ENCODE data around the gene TLE7.

Gene TLE7

GRCh38 chr16:71442051-71442440 is at the start of gene TLE7:
Gene TLE7 (minus strand): TSS chr16:71442054. CDS start chr16:71433324, 8,730 bp downstream.
- Histone ChIP-seq H3F3A (ENCODE audit: insufficient read depth, low read length) (no peaks in the 10 kb centered on the region), H3K27me3 (replicated peaks; ENCODE audit: insufficient read depth, low read length) (peaks cover 22% of the 10 kb centered on the region), H3K4me1 (ENCODE audit: low read length) (no peaks in the 10 kb centered on the region), H3K4me2 (ENCODE audit: low read depth, low read length) (no peak within 1 kb of the TSS), H3K36me3 (replicated peaks; ENCODE audit: insufficient read depth, low read length) (no peaks in the 10 kb centered on the region), H3K9ac (ENCODE audit: low read length) (no peak within 1 kb of the TSS), H3K9me2 (replicated peaks; ENCODE audit: insufficient read depth, low read length) (no peaks in the 10 kb centered on the region), H3K79me2 (ENCODE audit: low read length) (no peaks in the 10 kb centered on the region), H3K4me3 (ENCODE audit: low read length) (no peak within 1 kb of the TSS), H2AFZ (ENCODE audit: low read length) (no peak within 1 kb of the TSS), H3K27ac (ENCODE audit: low read length) (no peak within 1 kb of the TSS), H3K9me3 (replicated peaks; ENCODE audit: insufficient read depth, low read length) (no peaks in the 10 kb centered on the region), H4K20me1 (ENCODE audit: insufficient read depth, low read length) (no peaks in the 10 kb centered on the region)
- DNase-seq, result no peak
- TF ChIP-seq CTCF (IDR thresholded peaks at IDR 0.05; ENCODE audit: low read length) (no peak), EZH2 (optimal IDR thresholded peaks at IDR 0.05; ENCODE audit: low read depth, low read length) (no peak), EZH2phosphoT487 (IDR thresholded peaks at IDR 0.05; ENCODE audit: low read length) (no peak)

GRCh38 chr16:71491054-71491453 is 49.2 kb upstream of the TLE7 start:
- no peak for DNase-seq
- Histone ChIP-seq H2AFZ (ENCODE audit: low read length) (no peak overlapping the region), H3K36me3 (replicated peaks; ENCODE audit: insufficient read depth, low read length) (no peaks in the 10 kb centered on the region), H3K4me1 (ENCODE audit: low read length) (no peaks in the 10 kb centered on the region), H3K27ac (ENCODE audit: low read length) (no peak overlapping the region), H3K4me3 (ENCODE audit: low read length) (no peak overlapping the region), H3K9ac (ENCODE audit: low read length) (no peak overlapping the region), H3F3A (ENCODE audit: insufficient read depth, low read length) (no peaks in the 10 kb centered on the region), H3K4me2 (ENCODE audit: low read depth, low read length) (no peak overlapping the region), H3K9me3 (replicated peaks; ENCODE audit: insufficient read depth, low read length) (no peaks in the 10 kb centered on the region), H3K9me2 (replicated peaks; ENCODE audit: insufficient read depth, low read length) (no peaks in the 10 kb centered on the region), H3K27me3 (replicated peaks; ENCODE audit: insufficient read depth, low read length) (0 out of 2 replicates have a peak, but pooled peaks cover 3% of the 10 kb centered on the region), H4K20me1 (ENCODE audit: insufficient read depth, low read length) (no peaks in the 10 kb centered on the region), H3K79me2 (ENCODE audit: low read length) (no peaks in the 10 kb centered on the region)
- TF ChIP-seq CTCF (IDR thresholded peaks at IDR 0.05; ENCODE audit: low read length), result no peak
- TF ChIP-seq EZH2phosphoT487 (IDR thresholded peaks at IDR 0.05; ENCODE audit: low read length), result no peak
- TF ChIP-seq EZH2 (optimal IDR thresholded peaks at IDR 0.05; ENCODE audit: low read depth, low read length), result no peak

GRCh38 chr16:71490361-71490760 is 48.5 kb upstream of the TLE7 start:
- no peaks in the 10 kb centered on the region for H3K36me3 ChIP-seq (replicated peaks; ENCODE audit: insufficient read depth, low read length)
- no peak overlapping the region for H3K9ac ChIP-seq (ENCODE audit: low read length)
- H3K4me2 ChIP-seq (ENCODE audit: low read depth, low read length), result no peak overlapping the region
- no peak for DNase-seq
- no peaks in the 10 kb centered on the region for H3K79me2 ChIP-seq (ENCODE audit: low read length)
- no peaks in the 10 kb centered on the region for H3K4me1 ChIP-seq (ENCODE audit: low read length)
- no peak overlapping the region for H2AFZ ChIP-seq (ENCODE audit: low read length)
- no peaks in the 10 kb centered on the region for H4K20me1 ChIP-seq (ENCODE audit: insufficient read depth, low read length)
- TF ChIP-seq EZH2 (optimal IDR thresholded peaks at IDR 0.05; ENCODE audit: low read depth, low read length) (no peak), CTCF (IDR thresholded peaks at IDR 0.05; ENCODE audit: low read length) (no peak), EZH2phosphoT487 (IDR thresholded peaks at IDR 0.05; ENCODE audit: low read length) (no peak)
- H3F3A ChIP-seq (ENCODE audit: insufficient read depth, low read length), result no peaks in the 10 kb centered on the region
- H3K27ac ChIP-seq (ENCODE audit: low read length), result no peak overlapping the region
- no peak overlapping the region for H3K4me3 ChIP-seq (ENCODE audit: low read length)
- H3K9me3 ChIP-seq (replicated peaks; ENCODE audit: insufficient read depth, low read length), result no peaks in the 10 kb centered on the region
- no peaks in the 10 kb centered on the region for H3K9me2 ChIP-seq (replicated peaks; ENCODE audit: insufficient read depth, low read length)
- 0 out of 2 replicates have a peak, but pooled peaks cover 3% of the 10 kb centered on the region for H3K27me3 ChIP-seq (replicated peaks; ENCODE audit: insufficient read depth, low read length)

Measured in MM.1S (cell line).